ENCODE data around the gene PRKN.

- TF ChIP-seq EZH2 (IDR thresholded peaks at IDR 0.05; ENCODE audit: insufficient read depth, poor library complexity, severe bottlenecking) (no peak), EZH2phosphoT487 (IDR thresholded peaks at IDR 0.05; ENCODE audit: insufficient read depth, low read depth) (no peak)
These were observed 809.9 kb downstream of the PRKN start for GRCh38 chr6:161917645-161918044.
